HG03558 (cell line): ENCODE results near the gene HSPD1.
"Not testable (repeated sequence)": the region's sequence is repeated elsewhere in the genome, so short reads cannot be mapped to it uniquely, and the experiment has no call there.

Source experiments
- ATAC-seq: cut with Tn5 transposase; IDR thresholded peaks from one replicate; pipeline ENCODE4 v1.9.1; 2021; ENCODE audit warnings: moderate number of reproducible peaks; ENCODE audit not compliant: unreplicated experiment; ENCODE audit errors: extremely low read depth

HSPD1 gene

DNA sequence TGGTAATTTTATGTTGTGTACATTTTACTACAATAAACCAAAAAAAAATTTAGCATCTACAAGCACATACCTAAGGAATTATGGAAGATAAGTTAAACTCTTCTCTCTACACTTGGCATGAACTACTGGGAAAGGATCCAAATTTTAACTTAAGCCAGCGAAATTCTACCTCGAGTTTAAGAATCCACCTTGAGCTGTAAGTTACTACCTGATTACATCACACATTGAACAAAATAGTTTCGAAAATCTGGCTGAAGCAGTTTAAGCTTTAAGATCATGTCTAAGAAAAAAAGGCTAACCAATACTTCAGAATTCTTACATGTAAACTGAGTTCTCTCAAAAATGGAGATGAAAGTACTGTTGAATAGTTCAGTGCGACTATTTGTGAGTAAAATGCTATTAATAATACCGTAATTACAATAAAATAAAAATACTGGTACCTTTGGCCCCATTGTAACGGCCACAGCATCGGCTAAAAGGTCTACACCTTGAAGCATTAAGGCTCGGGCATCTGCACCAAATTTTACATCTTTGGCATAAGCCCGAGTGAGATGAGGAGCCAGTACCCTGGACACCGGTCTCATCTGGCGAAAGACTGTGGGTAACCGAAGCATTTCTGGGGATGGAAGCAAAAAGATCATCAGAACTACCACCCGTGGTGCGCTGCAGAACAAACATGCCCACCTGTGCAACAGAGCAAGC is 1.3 kb downstream of the HSPD1 start:
- no peak for ATAC-seq

DNA sequence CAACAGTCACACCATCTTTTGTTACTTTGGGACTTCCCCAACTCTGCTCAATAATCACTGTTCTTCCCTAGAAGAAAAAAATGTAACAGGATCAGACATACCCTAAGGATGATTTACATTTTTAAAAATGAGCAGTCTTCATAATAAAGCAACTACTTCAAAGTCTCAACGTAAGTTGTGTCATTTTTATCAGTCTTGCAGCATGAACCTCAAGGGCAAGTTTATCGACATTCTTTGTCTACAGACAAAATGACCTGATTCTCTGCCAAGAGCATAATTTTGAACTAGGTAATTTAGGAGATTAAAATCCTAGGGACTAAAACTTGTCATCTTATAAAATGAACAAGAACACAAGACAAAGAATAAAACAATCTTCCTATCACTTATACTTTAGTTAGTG is 2.3 kb downstream of the HSPD1 start:
- no peak for ATAC-seq

DNA sequence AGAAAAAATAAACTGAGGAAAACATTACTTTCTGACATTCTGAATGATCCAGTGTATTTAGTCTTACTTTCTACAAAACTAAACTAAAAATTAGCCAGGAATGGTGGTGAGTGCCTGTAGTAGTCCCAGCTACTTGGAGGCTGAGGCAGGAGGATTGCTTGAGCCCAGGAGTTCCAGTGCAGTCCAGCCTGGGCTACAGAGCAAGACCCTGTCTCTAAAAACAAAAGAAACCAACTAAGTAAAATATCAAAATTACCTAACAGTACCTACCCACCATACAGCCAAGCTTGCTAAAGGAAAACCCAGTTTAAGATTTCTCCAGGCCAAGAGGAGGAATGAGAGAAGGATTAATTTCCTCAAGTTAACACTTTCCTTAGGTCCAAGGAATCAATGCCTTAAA is 2.9 kb downstream of the HSPD1 start:
- no peak for ATAC-seq

DNA sequence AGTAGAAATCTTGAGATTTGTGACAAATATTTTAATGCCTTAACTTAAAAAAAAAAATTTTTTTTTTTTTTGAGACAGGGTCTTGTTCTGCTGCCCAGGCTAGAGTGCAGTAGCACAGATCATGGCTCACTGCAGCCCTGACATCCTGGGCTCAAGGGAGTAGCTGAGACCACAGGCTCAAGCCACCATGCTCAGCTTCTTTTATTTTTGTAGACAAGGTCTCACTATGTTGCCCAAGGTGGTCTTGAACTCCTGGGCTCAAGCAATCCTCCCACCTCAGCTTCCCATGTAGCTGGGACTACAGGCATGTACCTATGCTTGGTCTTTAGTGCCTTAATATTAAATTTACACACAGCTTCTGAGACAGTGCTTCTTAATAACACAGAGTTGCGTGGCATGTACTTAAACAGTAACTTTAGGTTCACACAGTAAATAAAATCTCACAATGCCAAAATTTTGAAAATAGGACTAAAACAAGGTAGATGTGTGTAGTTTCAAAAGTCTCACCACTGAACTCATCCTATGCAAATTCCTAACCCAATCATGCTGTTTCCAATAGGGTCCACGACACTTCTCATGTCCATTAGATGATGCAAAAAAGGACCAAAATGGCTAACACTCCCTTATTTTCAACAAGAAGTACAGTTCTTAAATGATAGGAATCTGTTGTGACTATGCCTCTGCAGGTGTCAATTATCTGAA is 4.1 kb downstream of the HSPD1 start:
- ATAC-seq, result no peak

DNA sequence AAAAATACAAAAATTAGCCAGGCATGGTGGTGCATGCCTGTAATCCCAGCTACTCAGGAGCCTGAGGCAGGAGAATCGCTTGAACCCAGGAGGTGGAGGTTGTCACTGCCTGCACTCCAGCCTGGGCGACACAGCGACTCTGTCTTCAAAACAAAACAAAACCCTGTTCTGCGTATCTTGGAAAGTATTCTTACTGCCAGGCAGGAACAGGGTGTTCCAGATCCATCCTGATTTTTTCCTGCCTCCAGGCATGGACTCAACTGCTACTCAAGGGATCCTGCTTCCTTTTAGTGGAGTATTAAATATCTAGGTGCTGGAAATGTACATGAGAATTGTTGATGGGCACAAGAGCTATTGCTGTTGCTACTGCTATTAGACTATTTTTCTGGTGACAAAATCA is 12.3 kb downstream of the HSPD1 start:
- ATAC-seq, result no peak

DNA sequence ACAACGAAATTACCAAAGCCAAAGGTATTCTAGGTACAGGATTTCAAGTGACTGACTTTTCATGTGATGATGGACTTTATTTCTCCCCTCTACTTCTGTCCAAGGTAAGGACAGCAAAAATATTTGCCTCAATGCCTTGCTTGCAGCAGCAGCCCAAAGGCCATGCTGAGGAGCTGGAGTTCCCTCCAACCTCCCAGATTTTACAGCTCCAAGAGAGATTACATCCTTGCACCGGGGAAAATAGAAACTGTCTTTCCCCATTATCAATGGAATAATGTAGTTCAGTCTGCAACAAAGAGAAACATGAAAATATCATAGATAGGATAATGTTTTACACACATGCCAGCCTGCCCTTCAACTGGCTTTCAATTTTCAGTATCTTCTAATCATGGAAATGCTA is 13.5 kb downstream of the HSPD1 start:
- no peak for ATAC-seq

DNA sequence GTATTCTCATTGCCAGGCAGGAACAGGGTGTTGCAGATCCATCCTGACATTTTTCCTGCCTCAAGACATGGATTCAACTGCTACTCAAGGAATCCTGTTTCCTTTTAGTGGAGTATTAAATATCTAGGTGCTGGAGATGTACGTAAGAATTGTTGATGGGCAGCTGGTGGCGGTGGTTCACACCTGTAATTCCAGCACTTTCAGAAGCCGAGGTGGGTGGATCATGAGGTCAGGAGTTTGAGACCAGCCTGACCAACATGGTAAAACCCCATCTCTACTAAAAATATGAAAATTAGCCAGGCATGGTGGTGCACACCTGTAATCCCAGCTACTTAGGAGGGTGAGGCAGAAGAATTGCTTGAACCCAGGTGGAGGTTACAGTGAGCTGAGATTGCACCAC is 15.4 kb downstream of the HSPD1 start:
- ATAC-seq, result not testable (repeated sequence)

DNA sequence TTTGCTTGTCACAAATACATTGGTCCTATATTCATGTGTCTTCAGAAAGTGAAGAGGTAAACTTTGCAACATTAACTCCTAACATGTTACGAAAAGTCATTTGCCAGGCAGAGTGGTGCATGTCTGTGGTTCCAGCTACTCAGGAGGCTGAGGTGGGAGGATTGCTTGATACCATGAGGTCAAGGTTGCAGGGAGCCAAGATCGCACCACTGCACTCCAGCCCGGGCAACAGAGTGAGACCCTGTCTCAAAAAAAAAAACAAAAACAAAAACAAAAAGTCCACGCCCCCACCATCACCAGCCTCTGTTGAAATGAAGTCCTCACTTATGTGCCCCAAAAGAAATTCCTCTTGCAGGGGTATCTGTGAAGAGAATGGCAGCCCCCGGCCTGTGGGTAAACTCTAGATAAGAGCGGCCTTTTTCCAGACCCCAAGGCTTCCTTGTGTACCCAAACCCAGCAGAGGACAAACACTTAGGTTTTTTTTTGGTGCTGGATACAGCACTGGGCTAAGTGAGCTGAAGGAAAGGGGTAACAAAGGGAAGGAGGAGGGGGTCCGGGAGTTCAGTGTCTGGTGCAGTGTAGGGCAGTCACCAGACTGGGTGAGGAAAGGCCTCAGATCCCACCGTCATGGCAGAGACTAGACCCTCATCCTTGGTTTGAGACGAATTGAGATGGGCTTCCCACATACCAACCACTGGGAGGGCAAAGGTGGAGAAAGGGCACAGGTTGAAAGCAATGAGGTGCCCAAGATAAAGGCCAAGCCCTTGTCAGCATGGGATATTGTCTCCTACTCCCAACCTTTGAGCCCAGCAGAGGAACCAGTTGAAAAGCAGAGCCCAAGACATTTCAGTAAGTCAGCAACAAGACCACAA is 19.2 kb downstream of the HSPD1 start:
- ATAC-seq, result no peak

DNA sequence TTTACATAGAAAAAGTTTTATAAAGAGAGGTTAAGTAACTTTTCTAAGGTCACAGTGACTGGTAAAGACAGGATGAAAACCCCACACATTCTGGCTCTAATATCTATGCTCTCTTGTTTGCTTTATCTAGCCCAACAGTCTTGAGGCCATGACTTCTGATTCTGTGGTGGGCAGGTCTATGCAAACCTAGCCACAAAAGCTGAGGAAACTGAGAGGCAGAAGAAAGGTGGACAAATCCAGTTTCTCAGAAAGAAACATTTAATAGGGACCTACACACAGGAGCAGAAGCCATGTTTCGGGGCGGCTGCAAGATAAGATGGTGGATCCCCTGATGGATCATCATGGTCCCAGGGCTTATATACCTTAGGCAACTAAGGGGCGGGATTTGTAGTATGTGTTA is 21.8 kb downstream of the HSPD1 start:
- ATAC-seq, result no peak

DNA sequence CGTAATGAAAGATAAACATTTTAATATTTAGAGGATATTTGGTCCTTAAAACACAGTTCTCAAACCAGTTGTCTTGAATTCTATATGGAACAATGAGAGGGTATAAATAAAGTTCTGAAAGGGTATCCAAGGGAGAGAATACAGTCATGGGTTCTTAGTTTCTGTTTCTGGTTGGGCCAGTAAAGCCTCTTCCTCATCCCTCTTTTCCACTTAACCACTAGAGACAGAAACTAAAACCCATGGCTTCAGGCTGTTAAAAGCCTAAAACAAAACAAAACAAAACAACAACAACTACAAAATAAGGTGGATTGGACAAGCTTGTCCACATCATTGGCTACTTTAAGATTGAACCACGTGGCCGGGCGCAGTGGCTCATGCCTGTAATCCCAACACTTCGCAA is 27.5 kb downstream of the HSPD1 start:
- ATAC-seq, result no peak

DNA sequence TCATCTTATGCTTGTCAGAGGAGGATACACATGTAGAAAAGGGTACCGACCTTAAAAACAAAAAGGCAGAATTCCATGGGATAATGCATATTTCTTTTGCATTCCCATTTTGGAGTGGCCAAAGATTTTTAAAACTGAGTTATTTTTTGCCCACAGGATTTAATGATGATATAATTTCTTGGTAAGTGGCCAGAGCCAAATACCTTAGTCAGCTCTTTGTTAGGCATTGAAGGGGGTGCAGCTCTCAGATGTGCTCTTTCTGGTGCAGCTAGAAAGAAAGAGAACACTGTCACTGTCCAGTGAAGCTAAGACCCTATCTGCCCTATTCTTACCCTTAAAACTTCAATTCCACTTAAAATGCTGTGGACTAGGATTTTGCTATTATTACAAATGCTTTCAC is 35.5 kb downstream of the HSPD1 start:
- ATAC-seq, result no peak

DNA sequence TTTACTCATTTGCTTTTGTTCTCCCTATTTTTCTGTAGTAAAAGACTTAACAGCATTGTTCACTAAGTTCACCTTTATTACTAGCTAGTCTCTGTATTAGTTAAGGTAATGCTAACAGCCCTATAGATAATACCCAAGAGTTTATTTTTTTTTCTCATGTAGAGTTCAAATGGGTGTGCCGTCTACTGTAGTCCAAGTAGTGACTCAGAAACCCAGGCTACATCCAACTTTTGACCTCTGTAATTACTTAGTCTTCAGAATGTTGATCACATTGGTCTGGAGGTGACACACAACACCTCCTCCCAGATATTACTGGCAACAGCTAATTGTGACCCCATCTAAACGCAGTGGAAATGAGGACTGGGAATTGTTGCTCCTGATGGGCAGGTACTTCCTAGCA is 38.6 kb downstream of the HSPD1 start:
- ATAC-seq, result no peak

DNA sequence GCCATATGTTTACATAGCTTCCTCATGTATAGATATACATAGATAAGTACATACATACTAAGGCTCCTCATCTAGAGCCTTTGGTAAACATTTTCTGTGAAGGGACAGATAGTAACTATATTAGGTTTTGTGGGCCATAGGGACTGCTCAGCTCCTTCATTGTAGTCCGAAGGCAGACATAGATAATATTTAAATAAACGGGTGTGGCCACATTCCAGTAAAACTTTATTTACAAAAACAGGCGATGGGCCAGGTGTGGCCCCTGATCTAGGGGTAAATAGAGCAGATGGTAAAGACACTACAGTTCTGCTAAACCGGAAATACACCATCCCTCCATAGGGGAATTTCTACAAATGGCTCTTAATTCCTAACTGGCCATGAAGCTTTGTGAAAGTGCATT is 39.0 kb downstream of the HSPD1 start:
- no peak for ATAC-seq

DNA sequence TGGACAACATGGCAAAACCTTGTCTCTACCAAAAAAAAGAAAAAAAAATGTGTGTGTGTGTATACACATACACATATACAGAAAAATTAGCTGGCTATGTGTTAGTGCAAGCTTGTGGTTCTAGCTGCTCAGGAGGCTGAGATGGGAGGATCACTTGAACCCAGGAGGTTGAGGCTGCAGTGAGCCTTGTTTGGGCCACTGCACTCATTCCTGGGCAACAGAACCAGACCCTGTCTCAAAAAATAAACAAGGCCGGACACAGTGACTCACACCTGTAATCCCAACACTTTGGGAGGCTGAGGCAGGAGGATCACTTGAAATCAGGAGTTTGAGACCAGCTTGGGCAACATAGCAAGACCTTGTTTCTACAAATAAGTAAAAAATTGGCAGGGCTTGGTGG is 44.2 kb downstream of the HSPD1 start:
- ATAC-seq, result no peak

DNA sequence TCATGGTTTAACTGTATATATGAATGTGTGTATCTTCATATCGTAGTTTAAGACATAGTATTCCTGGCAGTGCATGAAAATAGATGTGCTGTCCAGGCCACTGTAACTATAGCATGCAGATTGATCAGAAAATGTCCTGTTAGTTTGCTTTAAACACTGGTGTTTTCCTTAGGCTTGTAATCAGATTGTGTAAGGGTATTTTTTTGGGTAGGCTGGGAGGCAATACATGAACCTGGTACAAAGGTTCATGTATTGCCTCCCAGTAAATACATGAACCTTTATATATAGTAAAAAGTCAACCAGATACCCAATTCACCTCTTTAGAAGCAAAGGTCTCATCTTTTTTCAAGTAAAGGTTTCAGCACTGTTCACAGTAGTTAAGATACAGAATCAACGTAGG is 44.7 kb downstream of the HSPD1 start:
- ATAC-seq, result no peak

DNA sequence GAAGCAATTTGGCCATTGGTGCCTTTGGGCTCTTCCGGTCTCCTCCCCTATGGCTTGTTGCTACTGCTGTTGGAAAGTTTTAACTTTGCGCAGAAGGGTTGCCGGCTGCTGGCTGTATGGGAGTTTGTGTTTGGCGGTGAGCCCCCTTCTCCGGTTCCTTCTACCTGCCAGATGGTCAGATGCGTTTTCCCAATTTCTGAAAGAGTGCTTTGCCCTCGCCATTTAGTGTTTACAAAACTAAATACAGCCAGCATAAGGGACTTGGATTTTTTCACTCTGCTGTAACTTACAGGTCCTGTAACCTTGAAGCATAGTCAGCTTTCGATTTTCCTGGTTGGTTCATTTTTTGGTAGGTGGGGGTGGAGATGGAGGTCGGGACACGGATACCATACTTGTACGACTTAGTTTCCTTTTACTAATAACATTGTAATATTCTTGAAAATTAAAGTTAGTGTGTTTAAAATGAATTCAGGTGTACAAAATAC is 45.7 kb downstream of the HSPD1 start:
- ATAC-seq, result peak; percentile 9

DNA sequence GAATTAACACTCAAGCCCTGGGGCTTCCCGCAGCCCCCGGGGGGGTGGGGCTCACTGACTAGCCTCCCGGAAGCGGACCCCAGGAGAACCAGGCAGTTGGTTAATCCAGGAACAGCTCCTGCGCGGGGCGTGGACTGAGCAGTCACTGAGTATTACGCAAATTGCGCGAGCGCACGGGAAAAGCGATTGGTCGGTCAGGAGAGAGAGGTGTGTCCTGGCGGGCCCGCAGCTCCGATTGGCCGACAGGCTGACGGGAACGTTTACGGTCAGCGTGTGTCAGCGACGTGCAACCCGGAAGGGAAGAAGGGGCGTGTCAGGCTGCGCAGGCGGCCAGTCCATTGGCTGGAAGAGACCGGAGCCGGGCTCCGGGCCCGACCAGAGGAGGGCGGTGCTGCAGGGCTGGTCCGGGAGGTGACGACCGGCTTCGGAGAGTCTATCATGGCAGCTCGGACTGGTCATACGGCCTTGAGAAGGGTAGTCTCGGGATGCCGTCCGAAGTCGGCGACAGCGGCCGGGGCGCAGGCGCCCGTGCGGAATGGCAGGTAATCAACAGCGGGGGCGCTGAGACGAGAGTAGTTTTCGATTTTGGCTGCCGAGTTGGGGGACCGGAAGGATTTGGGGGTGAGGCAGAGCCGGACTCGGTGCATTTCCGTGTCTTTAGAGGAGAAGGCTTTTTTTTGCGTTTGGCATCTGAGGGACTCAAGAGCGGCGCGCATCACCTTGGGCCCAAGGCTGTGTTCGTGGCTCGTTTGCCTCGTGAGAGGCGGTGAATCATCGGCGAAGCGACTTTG is 46.3 kb downstream of the HSPD1 start, which contains the start of gene COQ10B:
Gene COQ10B (plus strand): TSS at position 430 of the 791 bp plus-strand sequence. CDS start 9 bp downstream, at position 439.
- ATAC-seq, result peak; percentile 90

DNA sequence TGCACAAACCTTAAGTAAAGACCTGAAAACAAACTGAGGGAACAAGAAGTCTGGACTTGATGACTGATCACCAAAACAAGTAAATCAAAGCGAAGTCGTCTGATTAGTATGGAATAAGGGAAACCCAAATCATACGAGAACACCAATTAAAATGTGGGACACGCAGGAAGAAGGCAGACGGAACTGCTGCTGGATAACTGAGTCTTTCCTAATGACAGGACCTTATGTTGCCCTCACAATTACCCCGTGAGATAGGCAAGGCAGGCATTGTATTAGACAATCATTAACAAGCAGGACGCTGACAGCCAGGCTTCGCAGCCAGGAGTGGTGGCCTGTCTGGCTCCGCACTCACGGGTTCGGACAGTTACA is 46.9 kb downstream of the HSPD1 start:
- no peak for ATAC-seq

DNA sequence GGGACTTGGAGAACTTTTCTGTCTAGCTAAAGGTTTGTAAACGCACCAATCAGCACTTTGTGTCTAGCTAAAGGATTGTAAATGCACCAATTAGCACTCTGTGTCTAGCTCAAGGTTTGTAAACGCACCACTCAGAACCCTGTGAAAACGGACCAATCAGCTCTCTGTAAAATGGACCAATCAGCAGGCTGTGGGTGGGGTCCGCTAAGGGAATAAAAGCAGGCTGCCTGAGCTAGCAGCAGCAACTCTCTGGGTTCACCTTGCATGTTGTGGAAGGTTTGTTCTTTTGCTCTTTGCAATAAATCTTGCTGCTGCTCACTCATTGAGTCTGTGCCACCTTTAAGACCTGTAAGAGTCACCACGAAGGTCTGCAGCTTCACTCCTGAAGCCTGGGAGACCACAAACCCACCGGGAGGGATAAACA is 48.7 kb downstream of the HSPD1 start:
- ATAC-seq, result not testable (repeated sequence)

DNA sequence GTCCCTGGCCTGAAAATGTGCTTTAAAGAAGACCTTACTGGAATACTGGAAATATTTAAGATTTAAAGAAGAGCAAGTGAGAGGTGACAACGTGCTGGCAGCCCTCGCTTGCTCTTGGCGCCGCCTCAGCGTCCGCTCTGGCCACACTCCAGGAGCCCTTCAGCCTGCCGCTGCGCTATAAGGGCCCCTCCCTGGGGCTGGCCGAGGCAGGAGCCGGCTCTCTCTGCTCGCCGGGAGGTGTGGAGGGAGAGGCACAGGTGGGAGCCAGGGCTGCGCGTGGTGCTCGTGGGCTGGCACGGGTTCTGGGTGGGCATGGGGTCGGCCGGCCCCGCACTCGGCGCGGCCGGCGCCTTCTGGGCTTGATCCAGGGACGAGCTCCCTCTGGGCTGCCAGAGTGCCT is 49.2 kb downstream of the HSPD1 start:
- no peak for ATAC-seq
